ENCODE data around the gene CEMP1.
"Not testable (repeated sequence)": the region's sequence is repeated elsewhere in the genome, so short reads cannot be mapped to it uniquely, and the experiment has no call there.

The CEMP1 gene

GRCh38 chr16:2533912-2534311, 2.7 kb upstream of the CEMP1 start:
- no peak overlapping the region for H3K4me3 ChIP-seq (ENCODE audit: control insufficient read depth, low read depth, low read length)
- no peak for DNase-seq (ENCODE audit: low read depth)
- TF ChIP-seq CTCF (IDR thresholded peaks at IDR 0.05; ENCODE audit: control insufficient read depth, insufficient read depth, low read depth, low read length, missing control alignments), result no peak

- not testable (repeated sequence) for H3K4me3 ChIP-seq (ENCODE audit: control insufficient read depth, low read depth, low read length); DNase-seq (ENCODE audit: low read depth)
These were observed 2.0 kb upstream of the CEMP1 start for GRCh38 chr16:2533142-2533755.

GRCh38 chr16:2532494-2533141, 1.4 kb upstream of the CEMP1 start:
- H3K4me3 ChIP-seq (ENCODE audit: control insufficient read depth, low read depth, low read length), result peak overlapping the region; percentile 83
- DNase-seq (ENCODE audit: low read depth), result no peak
- TF ChIP-seq CTCF (IDR thresholded peaks at IDR 0.05; ENCODE audit: control insufficient read depth, insufficient read depth, low read depth, low read length, missing control alignments), result no peak

- peak overlapping the region; percentile 83 for H3K4me3 ChIP-seq (ENCODE audit: control insufficient read depth, low read depth, low read length)
- no peak for TF ChIP-seq CTCF (IDR thresholded peaks at IDR 0.05; ENCODE audit: control insufficient read depth, insufficient read depth, low read depth, low read length, missing control alignments)
- peak; percentile 82 for DNase-seq (ENCODE audit: low read depth)
These were observed 687 bp upstream of the CEMP1 start for GRCh38 chr16:2531696-2532493.

GRCh38 chr16:2530629-2531318, 434 bp downstream of the CEMP1 start:
- no peak for TF ChIP-seq CTCF (IDR thresholded peaks at IDR 0.05; ENCODE audit: control insufficient read depth, insufficient read depth, low read depth, low read length, missing control alignments)
- DNase-seq (ENCODE audit: low read depth), result no peak
- no peak overlapping the region for H3K4me3 ChIP-seq (ENCODE audit: control insufficient read depth, low read depth, low read length)

GRCh38 chr16:2529961-2530628, 1.1 kb downstream of the CEMP1 start:
- DNase-seq (ENCODE audit: low read depth), result no peak
- H3K4me3 ChIP-seq (ENCODE audit: control insufficient read depth, low read depth, low read length), result no peak overlapping the region
- TF ChIP-seq CTCF (IDR thresholded peaks at IDR 0.05; ENCODE audit: control insufficient read depth, insufficient read depth, low read depth, low read length, missing control alignments), result no peak
